A673 (cell line): ENCODE data around the gene FAM174C.
A peak's percentile ranks its signal among the peaks of the same experiment; 100 is the strongest.

ENCODE experiments used
- EZH2 ChIP-seq: fragments of 200-600 bp; sonication (generic); IDR thresholded peaks from 2 replicates; pipeline ENCODE4 v1.6.1; 2017; ENCODE audit warnings: borderline replicate concordance, low read depth, mild to moderate bottlenecking, mixed read lengths, antibody characterized with exemption, low read length; ENCODE audit not compliant: poor library complexity, severe bottlenecking
- TF ChIP-seq, protein P1 (sequence below): fragments of 300-800, 200-600 bp; sonication (generic); conservative IDR thresholded peaks from 2 replicates; pipeline ENCODE4 v1.5.1; 2017; ENCODE audit warnings: low read depth, mild to moderate bottlenecking, antibody characterized with exemption, low read length, moderate library complexity, mixed read lengths

DNA sequence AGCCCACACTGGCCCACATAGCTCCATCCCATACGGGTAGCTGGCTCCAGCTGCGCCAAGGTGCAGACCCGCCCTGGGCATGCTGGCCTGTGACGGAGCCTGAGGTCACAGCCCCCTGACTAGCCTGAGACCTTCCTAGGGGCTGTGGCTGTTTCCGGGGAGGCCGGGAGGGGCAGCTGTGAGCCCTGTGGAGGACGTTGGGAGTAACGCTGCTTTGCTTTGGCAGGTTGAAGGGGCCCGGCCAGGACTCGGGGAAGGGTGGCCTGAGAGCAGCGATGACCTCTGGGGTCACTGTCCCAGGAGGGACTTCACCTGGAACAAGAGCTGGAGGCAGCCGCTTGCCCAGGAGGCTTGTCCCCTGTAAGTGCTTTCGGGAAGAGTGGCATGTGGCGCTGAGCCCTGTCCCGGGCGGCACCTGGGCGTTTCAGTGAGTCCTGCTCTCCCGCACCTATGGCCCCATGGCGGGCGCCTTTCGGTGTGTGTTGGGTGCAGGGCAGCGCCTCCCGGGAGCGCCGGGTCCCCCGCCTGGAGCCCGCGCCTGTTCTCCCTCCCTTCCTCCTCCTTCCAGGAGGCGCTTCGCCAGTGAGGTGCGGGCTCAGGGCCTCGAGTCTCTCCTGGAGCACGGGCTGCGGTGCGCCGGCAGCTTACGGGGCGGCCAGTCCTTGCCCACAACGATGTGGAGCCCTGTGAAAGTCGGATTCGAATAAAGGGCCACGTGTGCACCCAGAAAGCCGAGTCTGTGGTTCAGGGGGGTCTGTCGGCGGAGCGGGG lies 1.1 kb upstream of the FAM174C start:
- TF ChIP-seq, protein P1, sequence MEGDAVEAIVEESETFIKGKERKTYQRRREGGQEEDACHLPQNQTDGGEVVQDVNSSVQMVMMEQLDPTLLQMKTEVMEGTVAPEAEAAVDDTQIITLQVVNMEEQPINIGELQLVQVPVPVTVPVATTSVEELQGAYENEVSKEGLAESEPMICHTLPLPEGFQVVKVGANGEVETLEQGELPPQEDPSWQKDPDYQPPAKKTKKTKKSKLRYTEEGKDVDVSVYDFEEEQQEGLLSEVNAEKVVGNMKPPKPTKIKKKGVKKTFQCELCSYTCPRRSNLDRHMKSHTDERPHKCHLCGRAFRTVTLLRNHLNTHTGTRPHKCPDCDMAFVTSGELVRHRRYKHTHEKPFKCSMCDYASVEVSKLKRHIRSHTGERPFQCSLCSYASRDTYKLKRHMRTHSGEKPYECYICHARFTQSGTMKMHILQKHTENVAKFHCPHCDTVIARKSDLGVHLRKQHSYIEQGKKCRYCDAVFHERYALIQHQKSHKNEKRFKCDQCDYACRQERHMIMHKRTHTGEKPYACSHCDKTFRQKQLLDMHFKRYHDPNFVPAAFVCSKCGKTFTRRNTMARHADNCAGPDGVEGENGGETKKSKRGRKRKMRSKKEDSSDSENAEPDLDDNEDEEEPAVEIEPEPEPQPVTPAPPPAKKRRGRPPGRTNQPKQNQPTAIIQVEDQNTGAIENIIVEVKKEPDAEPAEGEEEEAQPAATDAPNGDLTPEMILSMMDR, result 0 out of 2 replicates have a peak, but pooled peaks have one; percentile 4
- TF ChIP-seq EZH2, result no peak
